Activated naive CD4-positive, alpha-beta T cell treated with anti-CD3 and anti-CD28 coated beads for 36 hours (primary cell): ENCODE results near the gene AQP12A. TPM values are rescaled to one million over a fixed set of nuclear protein-coding genes. Genes with fewer than 3 reads are reported as not detected.

Source experiments
- total RNA-seq, 2 experiments: library from RNA; stranded (reverse); gene quantifications; one replicate each; pipeline ENCODE4 v1.2.3, GENCODE V29; 2021

The AQP12A gene
- total RNA-seq, 2 experiments from 2014 or later, result not detected

Other genes starting within 250 kb of the AQP12A start
- gene ANKMY1, start 133.9 kb upstream of the AQP12A start, total RNA-seq, result 10 to 100 TPM; 17.0 to 17.4 TPM
- gene DUSP28, start 131.5 kb upstream of the AQP12A start, total RNA-seq, result 1 to 10 TPM; 5.1 to 5.6 TPM
- gene RNPEPL1, start 123.4 kb upstream of the AQP12A start, total RNA-seq, result 10 to 100 TPM; 40.3 to 44.3 TPM
- gene CAPN10, start 105.1 kb upstream of the AQP12A start, total RNA-seq, result 10 to 100 TPM; 24.9 to 28.5 TPM
- gene GPR35, start 66.4 kb upstream of the AQP12A start, total RNA-seq, result 1 to 10 TPM; 2.5 to 2.6 TPM
- not detected for gene AQP12B, start 9.0 kb upstream of the AQP12A start, total RNA-seq
- 1 to 10 TPM; 8.4 TPM for gene KIF1A, start 128.4 kb downstream of the AQP12A start, total RNA-seq
- not detected for gene AGXT, start 177.0 kb downstream of the AQP12A start, total RNA-seq
- not detected for gene MAB21L4, start 204.3 kb downstream of the AQP12A start, total RNA-seq
- gene CROCC2, start 214.5 kb downstream of the AQP12A start, total RNA-seq, result not detected